ENCODE data around the gene IGFL2.
"Not testable (repeated sequence)": the region's sequence is repeated elsewhere in the genome, so short reads cannot be mapped to it uniquely, and the experiment has no call there.

DNA sequence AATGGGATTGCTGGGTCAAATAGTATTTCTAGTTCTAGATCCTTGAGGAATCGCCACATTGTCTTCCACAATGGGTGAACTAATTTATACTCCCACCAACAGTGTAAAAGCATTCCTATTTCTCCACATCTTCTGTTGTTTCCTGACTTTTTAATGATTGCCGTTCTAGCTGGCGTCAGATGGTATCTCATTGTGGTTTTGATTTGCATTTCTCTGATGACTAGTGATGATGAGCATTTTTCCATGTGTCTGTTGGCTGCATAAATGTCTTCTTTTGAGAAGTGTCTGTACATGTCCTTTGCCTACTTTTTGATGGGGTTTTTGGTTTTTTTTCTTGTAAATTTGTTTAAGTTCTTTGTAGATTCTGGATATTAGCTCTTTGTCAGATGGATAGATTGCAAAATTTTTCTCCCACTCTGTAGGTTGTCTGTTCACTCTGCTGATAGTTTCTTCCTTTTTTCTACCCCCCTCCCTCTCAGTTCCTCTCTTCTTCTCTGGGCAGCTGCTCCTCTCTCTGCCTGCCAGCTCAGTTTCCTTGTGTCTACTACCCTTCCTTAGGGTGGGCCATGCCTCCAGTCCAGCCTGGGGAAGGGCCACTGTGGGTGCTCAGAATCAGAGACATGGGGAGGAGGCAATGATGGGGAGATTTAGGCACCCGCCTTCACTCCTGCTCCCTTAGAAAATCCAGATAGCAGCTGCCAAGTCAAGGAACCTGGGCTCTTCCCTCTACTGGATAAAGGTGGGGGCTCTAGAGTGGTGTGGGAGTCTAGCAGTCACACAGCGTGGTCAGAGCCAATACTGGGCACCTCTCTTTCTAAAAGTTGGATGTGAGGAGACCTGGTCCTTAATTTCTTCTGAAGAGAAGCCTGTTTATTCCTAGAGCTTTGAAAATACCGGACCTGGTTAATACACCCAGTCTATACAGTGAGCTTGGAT lies 37.0 kb downstream of the IGFL2 start:
- TF ChIP-seq EZH2 (IDR thresholded peaks at IDR 0.05; ENCODE audit: insufficient read depth, poor library complexity, severe bottlenecking), result not testable (repeated sequence)
- peak; percentile 75; the same call in 1 of the 2 replicates for TF ChIP-seq EZH2phosphoT487 (IDR thresholded peaks at IDR 0.05; ENCODE audit: insufficient read depth, low read depth)
